ENCODE measurements around the gene KRTAP10-5.
"Not testable (repeated sequence)": the region's sequence is repeated elsewhere in the genome, so short reads cannot be mapped to it uniquely, and the experiment has no call there.

KRTAP10-5 gene

GRCh38 chr21:44580231-44580821, at the start of gene KRTAP10-5:
KRTAP10-5 (minus strand) TSS chr21:44580604; CDS start chr21:44580578, 26 bp downstream.
- DNase-seq, result not testable (repeated sequence)

- no peak for DNase-seq
Observed at GRCh38 chr21:44628707-44629391, 48.4 kb upstream of the KRTAP10-5 start.

- DNase-seq, result not testable (repeated sequence)
Observed at GRCh38 chr21:44627831-44628233, 47.4 kb upstream of the KRTAP10-5 start.

GRCh38 chr21:44627181-44627822, 46.9 kb upstream of the KRTAP10-5 start:
- DNase-seq, result not testable (repeated sequence)

- no peak for DNase-seq
Observed at GRCh38 chr21:44626673-44627143, 46.3 kb upstream of the KRTAP10-5 start, which contains the start of gene KRTAP10-9. KRTAP10-9 (plus strand) TSS chr21:44627093; CDS start chr21:44627172, 79 bp downstream.

- DNase-seq, result no peak
Observed at GRCh38 chr21:44626262-44626661, 45.9 kb upstream of the KRTAP10-5 start.

GRCh38 chr21:44625756-44626155, 45.4 kb upstream of the KRTAP10-5 start:
- no peak for DNase-seq

GRCh38 chr21:44623575-44623974, 43.2 kb upstream of the KRTAP10-5 start:
- DNase-seq, result no peak

GRCh38 chr21:44619886-44620285, 39.5 kb upstream of the KRTAP10-5 start:
- no peak for DNase-seq

- DNase-seq, result no peak
Observed at GRCh38 chr21:44618909-44619308, 38.5 kb upstream of the KRTAP10-5 start.

- no peak for DNase-seq
Observed at GRCh38 chr21:44618504-44618903, 38.1 kb upstream of the KRTAP10-5 start.

GRCh38 chr21:44617071-44617501, 36.7 kb upstream of the KRTAP10-5 start:
- no peak for DNase-seq

GRCh38 chr21:44616591-44616926, 36.2 kb upstream of the KRTAP10-5 start:
- DNase-seq, result no peak

- no peak for DNase-seq
Observed at GRCh38 chr21:44615911-44616590, 35.6 kb upstream of the KRTAP10-5 start.

GRCh38 chr21:44615466-44615865, 35.1 kb upstream of the KRTAP10-5 start:
- DNase-seq, result no peak

- no peak for DNase-seq
Observed at GRCh38 chr21:44614961-44615391, 34.6 kb upstream of the KRTAP10-5 start.

- DNase-seq, result no peak
Observed at GRCh38 chr21:44614161-44614631, 33.8 kb upstream of the KRTAP10-5 start.

- DNase-seq, result no peak
Observed at GRCh38 chr21:44613386-44614155, 33.2 kb upstream of the KRTAP10-5 start.

GRCh38 chr21:44612669-44613229, 32.3 kb upstream of the KRTAP10-5 start:
- DNase-seq, result no peak

- DNase-seq, result no peak
Observed at GRCh38 chr21:44612029-44612486, 31.7 kb upstream of the KRTAP10-5 start, which contains the start of gene KRTAP10-8. KRTAP10-8 (plus strand) TSS chr21:44612079; CDS start chr21:44612101, 22 bp downstream.

- no peak for DNase-seq
Observed at GRCh38 chr21:44611551-44611950, 31.1 kb upstream of the KRTAP10-5 start.

Data from NCI-H226 (cell line).